Activated naive CD4-positive, alpha-beta T cell treated with anti-CD3 and anti-CD28 coated beads, Interleukin-2, amount 50 U/mL, for 24 hours (primary cell): ENCODE measurements around the gene STK24.
A peak's percentile ranks its signal among the peaks of the same experiment; 100 is the strongest.

Experiments
- H3K27ac Mint-ChIP-seq: one replicate; pipeline ENCODE4 v1.8.0; 2021; ENCODE audit warnings: mild to moderate bottlenecking, mixed read lengths
- H3K27me3 Mint-ChIP-seq: one replicate; pipeline ENCODE4 v1.8.0; 2021; ENCODE audit warnings: mixed read lengths
- H3K36me3 Mint-ChIP-seq: one replicate; pipeline ENCODE4 v1.8.0; 2021; ENCODE audit warnings: mixed read lengths
- H3K4me1 Mint-ChIP-seq: one replicate; pipeline ENCODE4 v1.8.0; 2021; ENCODE audit warnings: mixed read lengths
- H3K4me3 Mint-ChIP-seq: one replicate; pipeline ENCODE4 v1.8.0; 2021; ENCODE audit warnings: mild to moderate bottlenecking, mixed read lengths
- H3K9me3 Mint-ChIP-seq: one replicate; pipeline ENCODE4 v1.8.0; 2021; ENCODE audit warnings: mixed read lengths

The STK24 gene

GRCh38 chr13:98474761-98475160 lies 102.1 kb downstream of the STK24 start:
- Mint-ChIP-seq H3K27ac (no peak overlapping the region), H3K4me1 (peaks cover 65% of the 10 kb centered on the region), H3K36me3 (peaks cover 13% of the 10 kb centered on the region), H3K9me3 (no peaks in the 10 kb centered on the region), H3K4me3 (no peak overlapping the region), H3K27me3 (no peaks in the 10 kb centered on the region)

GRCh38 chr13:98474292-98474691 lies 102.6 kb downstream of the STK24 start:
- Mint-ChIP-seq H3K27me3 (no peaks in the 10 kb centered on the region), H3K4me1 (peaks cover 60% of the 10 kb centered on the region), H3K27ac (no peak overlapping the region)

GRCh38 chr13:98473788-98474144 lies 103.1 kb downstream of the STK24 start:
- Mint-ChIP-seq H3K27me3 (no peaks in the 10 kb centered on the region), H3K27ac (peak overlapping the region; percentile 46), H3K4me3 (no peak overlapping the region), H3K4me1 (peaks cover 55% of the 10 kb centered on the region), H3K9me3 (no peaks in the 10 kb centered on the region), H3K36me3 (peaks cover 12% of the 10 kb centered on the region)

More at GRCh38 chr13:98474292-98474691, 102.6 kb downstream of the STK24 start:
- Mint-ChIP-seq H3K9me3 (no peaks in the 10 kb centered on the region), H3K36me3 (peaks cover 13% of the 10 kb centered on the region), H3K4me3 (no peak overlapping the region)

GRCh38 chr13:98473135-98473787 lies 103.6 kb downstream of the STK24 start:
- peaks cover 51% of the 10 kb centered on the region for H3K4me1 Mint-ChIP-seq
- H3K36me3 Mint-ChIP-seq: peaks cover 12% of the 10 kb centered on the region
- H3K9me3 Mint-ChIP-seq: no peaks in the 10 kb centered on the region
- H3K27me3 Mint-ChIP-seq: no peaks in the 10 kb centered on the region
- H3K4me3 Mint-ChIP-seq: no peak overlapping the region
- H3K27ac Mint-ChIP-seq: peak overlapping the region; percentile 88

GRCh38 chr13:98471934-98472333 lies 105.0 kb downstream of the STK24 start:
- H3K36me3 Mint-ChIP-seq: peaks cover 10% of the 10 kb centered on the region
- peaks cover 51% of the 10 kb centered on the region for H3K4me1 Mint-ChIP-seq
- H3K27me3 Mint-ChIP-seq: no peaks in the 10 kb centered on the region
- no peak overlapping the region for H3K4me3 Mint-ChIP-seq
- H3K27ac Mint-ChIP-seq: peak overlapping the region; percentile 84
- no peaks in the 10 kb centered on the region for H3K9me3 Mint-ChIP-seq

GRCh38 chr13:98470920-98471319 lies 106.0 kb downstream of the STK24 start:
- Mint-ChIP-seq H3K9me3 (no peaks in the 10 kb centered on the region), H3K4me3 (no peak overlapping the region), H3K4me1 (peaks cover 47% of the 10 kb centered on the region), H3K27ac (peak overlapping the region; percentile 51), H3K27me3 (no peaks in the 10 kb centered on the region), H3K36me3 (peaks cover 10% of the 10 kb centered on the region)

- Mint-ChIP-seq H3K4me1 (peaks cover 43% of the 10 kb centered on the region), H3K27ac (peak overlapping the region; percentile 27), H3K27me3 (no peaks in the 10 kb centered on the region), H3K4me3 (no peak overlapping the region), H3K36me3 (peaks cover 9% of the 10 kb centered on the region), H3K9me3 (no peaks in the 10 kb centered on the region)
Observed at GRCh38 chr13:98468929-98469328, 108.0 kb downstream of the STK24 start.

- Mint-ChIP-seq H3K4me3 (no peak overlapping the region), H3K9me3 (no peaks in the 10 kb centered on the region), H3K36me3 (peaks cover 8% of the 10 kb centered on the region), H3K4me1 (peaks cover 41% of the 10 kb centered on the region), H3K27ac (peak overlapping the region; percentile 66), H3K27me3 (no peaks in the 10 kb centered on the region)
Observed at GRCh38 chr13:98468361-98468760, 108.5 kb downstream of the STK24 start.

- H3K4me1 Mint-ChIP-seq: peaks cover 38% of the 10 kb centered on the region
- H3K36me3 Mint-ChIP-seq: peaks cover 5% of the 10 kb centered on the region
- H3K9me3 Mint-ChIP-seq: no peaks in the 10 kb centered on the region
- H3K27ac Mint-ChIP-seq: peak overlapping the region; percentile 68
- no peak overlapping the region for H3K4me3 Mint-ChIP-seq
- H3K27me3 Mint-ChIP-seq: no peaks in the 10 kb centered on the region
Observed at GRCh38 chr13:98467263-98467985, 109.5 kb downstream of the STK24 start.

GRCh38 chr13:98466634-98467236 lies 110.2 kb downstream of the STK24 start:
- Mint-ChIP-seq H3K4me1 (peaks cover 36% of the 10 kb centered on the region), H3K9me3 (no peaks in the 10 kb centered on the region), H3K36me3 (peaks cover 5% of the 10 kb centered on the region), H3K27ac (peak overlapping the region; percentile 81), H3K27me3 (no peaks in the 10 kb centered on the region), H3K4me3 (no peak overlapping the region)

GRCh38 chr13:98462946-98463345 lies 114.0 kb downstream of the STK24 start:
- Mint-ChIP-seq H3K4me3 (no peak overlapping the region), H3K9me3 (no peaks in the 10 kb centered on the region), H3K4me1 (peaks cover 25% of the 10 kb centered on the region), H3K27ac (peak overlapping the region; percentile 38), H3K27me3 (no peaks in the 10 kb centered on the region), H3K36me3 (peaks cover 3% of the 10 kb centered on the region)

GRCh38 chr13:98462241-98462882 lies 114.5 kb downstream of the STK24 start:
- Mint-ChIP-seq H3K36me3 (peaks cover 3% of the 10 kb centered on the region), H3K4me3 (no peak overlapping the region), H3K27ac (peak overlapping the region; percentile 38), H3K4me1 (peaks cover 19% of the 10 kb centered on the region), H3K27me3 (no peaks in the 10 kb centered on the region), H3K9me3 (no peaks in the 10 kb centered on the region)

GRCh38 chr13:98461486-98462240 lies 115.2 kb downstream of the STK24 start:
- H3K4me1 Mint-ChIP-seq: peaks cover 12% of the 10 kb centered on the region
- no peaks in the 10 kb centered on the region for H3K9me3 Mint-ChIP-seq
- peak overlapping the region; percentile 23 for H3K27ac Mint-ChIP-seq
- peaks cover 3% of the 10 kb centered on the region for H3K36me3 Mint-ChIP-seq
- H3K4me3 Mint-ChIP-seq: no peak overlapping the region
- no peaks in the 10 kb centered on the region for H3K27me3 Mint-ChIP-seq

GRCh38 chr13:98460516-98460915 lies 116.4 kb downstream of the STK24 start:
- H3K4me3 Mint-ChIP-seq: no peak overlapping the region
- H3K27me3 Mint-ChIP-seq: no peaks in the 10 kb centered on the region
- H3K27ac Mint-ChIP-seq: no peak overlapping the region
- H3K4me1 Mint-ChIP-seq: peaks cover 8% of the 10 kb centered on the region
- peaks cover 4% of the 10 kb centered on the region for H3K36me3 Mint-ChIP-seq
- H3K9me3 Mint-ChIP-seq: no peaks in the 10 kb centered on the region

GRCh38 chr13:98459721-98460370 lies 117.1 kb downstream of the STK24 start:
- H3K4me3 Mint-ChIP-seq: no peak overlapping the region
- no peaks in the 10 kb centered on the region for H3K9me3 Mint-ChIP-seq
- H3K4me1 Mint-ChIP-seq: peaks cover 8% of the 10 kb centered on the region
- H3K27me3 Mint-ChIP-seq: no peaks in the 10 kb centered on the region
- H3K27ac Mint-ChIP-seq: peak overlapping the region; percentile 51
- H3K36me3 Mint-ChIP-seq: peaks cover 6% of the 10 kb centered on the region
